Panc1 (cell line): ENCODE results near the gene TRDMT1. TPM values are rescaled to one million over a fixed set of nuclear protein-coding genes. Genes with fewer than 3 reads are reported as not detected.

Experiments
- ATAC-seq: fragments of 200-7000 bp; cut with Tn5 transposase; 2 replicates; pipeline ENCODE4 v1.9.1; 2020; ENCODE audit warnings: mild to moderate bottlenecking, moderate library complexity
- BruUV-seq: library from RNA; stranded (reverse); fragments of 400-500 nt; replicated peaks from 2 replicates; lab custom pipeline; 2021; lab: Mats Ljungman, UMichigan
- CTCF ChIA-PET: fragments of 300-600 bp; sonication (Branson Sonifier 250); formaldehyde crosslinking; loops from one replicate; lab custom pipeline; 2022; ENCODE audit warnings: antibody characterized with exemption; lab: Charles Lee
- POLR2A ChIA-PET: fragments of 300-600 bp; sonication (Branson Sonifier 250); formaldehyde crosslinking; loops from one replicate; lab custom pipeline; 2022; ENCODE audit warnings: antibody characterized with exemption; lab: Charles Lee
- DNase-seq: peaks from one replicate; pipeline ENCODE4 v3.0.0-alpha.2; 2010; ENCODE audit warnings: low read depth, low spot score
- H3K27ac ChIP-seq: 2 replicates; pipeline ENCODE4 v1.5.1; 2011; ENCODE audit warnings: mild to moderate bottlenecking, low read length, inconsistent platforms
- H3K27me3 ChIP-seq: fragments of 200-500 bp; sonication (Bioruptor generic); 2 replicates; pipeline ENCODE4 v1.6.0; 2014; ENCODE audit warnings: low read length, inconsistent platforms; ENCODE audit not compliant: control insufficient read depth, insufficient read depth
- H3K36me3 ChIP-seq: fragments of 200-500 bp; sonication (Bioruptor generic); 2 replicates; pipeline ENCODE4 v1.5.1; 2014; ENCODE audit warnings: inconsistent platforms, mild to moderate bottlenecking, low read length, moderate library complexity; ENCODE audit not compliant: control insufficient read depth, insufficient read depth
- H3K4me1 ChIP-seq: 2 replicates; pipeline ENCODE4 v1.5.1; 2011; ENCODE audit warnings: inconsistent platforms, mild to moderate bottlenecking, low read length, moderate library complexity; ENCODE audit not compliant: control insufficient read depth, insufficient read depth
- H3K4me3 ChIP-seq, 2 experiments: 2 replicates each; pipeline ENCODE4 v1.5.1; 2011 to 2012; ENCODE audit warnings: low read depth in 2 of 2, low read length in 2 of 2, mild to moderate bottlenecking in 2 of 2, inconsistent platforms in 1 of 2, moderate library complexity in 1 of 2
- H3K9me3 ChIP-seq: fragments of 200-500 bp; sonication (Bioruptor generic); 2 replicates; pipeline ENCODE4 v1.5.1; 2014; ENCODE audit warnings: low read depth, mild to moderate bottlenecking, inconsistent platforms, low read length, moderate library complexity; ENCODE audit not compliant: control insufficient read depth, insufficient read depth
- POLR2AphosphoS5 ChIP-seq: IDR thresholded peaks from 2 replicates; pipeline ENCODE4 v1.6.1; 2012; ENCODE audit warnings: mild to moderate bottlenecking, low read depth, low read length, moderate library complexity
- SIN3A ChIP-seq: IDR thresholded peaks from 2 replicates; pipeline ENCODE4 v1.6.1; 2012; ENCODE audit warnings: low read depth, mild to moderate bottlenecking, low read length, moderate library complexity, borderline replicate concordance; ENCODE audit not compliant: insufficient read depth
- TCF7L2 ChIP-seq: IDR thresholded peaks from 2 replicates; pipeline ENCODE4 v1.6.1; 2011; ENCODE audit warnings: mild to moderate bottlenecking, low read depth, low read length, inconsistent platforms
- in situ Hi-C: cut with HindIII; loops from 2 replicates; pipeline ENCODE4 v1.10.0; 2016; ENCODE audit warnings: low sequenced_read_pairs, low pct_unique_long_range_greater_than_20kb
- intact Hi-C: fragments of 100-400 bp; cut with micrococcal nuclease; formaldehyde crosslinking; loops from one replicate; pipeline ENCODE4 v1.10.0; 2022; ENCODE audit not compliant: unreplicated experiment
- total RNA-seq: library from RNA; stranded (reverse); gene quantifications from one replicate; pipeline ENCODE4 v1.2.1, GENCODE V29; 2021; ENCODE audit not compliant: unreplicated experiment
- TF ChIP-seq, protein P1 (sequence below), 2 experiments: IDR thresholded peaks; 2 replicates each; pipeline ENCODE4 v1.6.1; 2011 to 2012; ENCODE audit warnings: low read depth in 2 of 2, control low read depth in 1 of 2, low read length in 1 of 2, mild to moderate bottlenecking in 1 of 2, moderate library complexity in 1 of 2; ENCODE audit not compliant: insufficient read depth in 1 of 2
- TF ChIP-seq, protein P2 (sequence below): fragments of 450-650 bp; IDR thresholded peaks from 2 replicates; pipeline ENCODE4 v1.5.1; 2017; ENCODE audit warnings: mild to moderate bottlenecking

The TRDMT1 gene
- total RNA-seq, 1 experiment from 2014 or later = 7.6 TPM

DNA sequence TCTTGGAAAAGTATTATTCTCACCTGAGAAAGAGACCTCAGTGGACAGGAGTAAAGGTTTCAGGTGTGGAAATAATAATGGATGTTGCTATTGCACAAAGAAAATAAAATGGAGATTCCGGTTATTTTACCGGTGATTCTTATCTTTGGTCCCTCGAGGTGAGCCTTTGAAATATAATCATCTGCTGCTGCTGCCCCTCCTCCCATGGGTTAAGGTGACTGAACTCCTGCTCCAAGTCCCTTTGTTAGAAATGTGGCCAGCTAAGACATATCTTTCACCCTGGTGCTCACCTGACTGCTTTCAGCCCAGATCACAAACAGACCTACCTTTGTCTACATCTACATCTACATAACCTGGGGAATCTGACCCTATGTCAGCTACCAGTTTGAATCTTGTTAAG is 77.5 kb downstream of the TRDMT1 start:
- intact Hi-C loops = no loop called here
- in situ Hi-C loops = no loop called here
- Histone ChIP-seq H3K36me3 (no peaks in the 10 kb centered on the region), H3K27me3 (no peaks in the 10 kb centered on the region), H3K4me3 (no peak overlapping the region), H3K9me3 (no peaks in the 10 kb centered on the region), H3K4me1 (peaks cover 9% of the 10 kb centered on the region; the same call in 1 of the 2 replicates), H3K27ac (peak overlapping the region; percentile 79; the same call in 1 of the 2 replicates)
- no peak for DNase-seq
- no peak for ATAC-seq
- ChIA-PET POLR2A (no interaction called here), CTCF (no interaction called here)
- no TSS peak for BruUV-seq
- TF ChIP-seq SIN3A = no peak
- TF ChIP-seq, protein P1, sequence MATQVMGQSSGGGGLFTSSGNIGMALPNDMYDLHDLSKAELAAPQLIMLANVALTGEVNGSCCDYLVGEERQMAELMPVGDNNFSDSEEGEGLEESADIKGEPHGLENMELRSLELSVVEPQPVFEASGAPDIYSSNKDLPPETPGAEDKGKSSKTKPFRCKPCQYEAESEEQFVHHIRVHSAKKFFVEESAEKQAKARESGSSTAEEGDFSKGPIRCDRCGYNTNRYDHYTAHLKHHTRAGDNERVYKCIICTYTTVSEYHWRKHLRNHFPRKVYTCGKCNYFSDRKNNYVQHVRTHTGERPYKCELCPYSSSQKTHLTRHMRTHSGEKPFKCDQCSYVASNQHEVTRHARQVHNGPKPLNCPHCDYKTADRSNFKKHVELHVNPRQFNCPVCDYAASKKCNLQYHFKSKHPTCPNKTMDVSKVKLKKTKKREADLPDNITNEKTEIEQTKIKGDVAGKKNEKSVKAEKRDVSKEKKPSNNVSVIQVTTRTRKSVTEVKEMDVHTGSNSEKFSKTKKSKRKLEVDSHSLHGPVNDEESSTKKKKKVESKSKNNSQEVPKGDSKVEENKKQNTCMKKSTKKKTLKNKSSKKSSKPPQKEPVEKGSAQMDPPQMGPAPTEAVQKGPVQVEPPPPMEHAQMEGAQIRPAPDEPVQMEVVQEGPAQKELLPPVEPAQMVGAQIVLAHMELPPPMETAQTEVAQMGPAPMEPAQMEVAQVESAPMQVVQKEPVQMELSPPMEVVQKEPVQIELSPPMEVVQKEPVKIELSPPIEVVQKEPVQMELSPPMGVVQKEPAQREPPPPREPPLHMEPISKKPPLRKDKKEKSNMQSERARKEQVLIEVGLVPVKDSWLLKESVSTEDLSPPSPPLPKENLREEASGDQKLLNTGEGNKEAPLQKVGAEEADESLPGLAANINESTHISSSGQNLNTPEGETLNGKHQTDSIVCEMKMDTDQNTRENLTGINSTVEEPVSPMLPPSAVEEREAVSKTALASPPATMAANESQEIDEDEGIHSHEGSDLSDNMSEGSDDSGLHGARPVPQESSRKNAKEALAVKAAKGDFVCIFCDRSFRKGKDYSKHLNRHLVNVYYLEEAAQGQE (IDR thresholded peaks at IDR 0.05; ENCODE audit: insufficient read depth in 1 of 2, low read depth in 2 of 2, low read length in 1 of 2) = no peak
- no peak for TF ChIP-seq POLR2AphosphoS5
- TF ChIP-seq, protein P2, sequence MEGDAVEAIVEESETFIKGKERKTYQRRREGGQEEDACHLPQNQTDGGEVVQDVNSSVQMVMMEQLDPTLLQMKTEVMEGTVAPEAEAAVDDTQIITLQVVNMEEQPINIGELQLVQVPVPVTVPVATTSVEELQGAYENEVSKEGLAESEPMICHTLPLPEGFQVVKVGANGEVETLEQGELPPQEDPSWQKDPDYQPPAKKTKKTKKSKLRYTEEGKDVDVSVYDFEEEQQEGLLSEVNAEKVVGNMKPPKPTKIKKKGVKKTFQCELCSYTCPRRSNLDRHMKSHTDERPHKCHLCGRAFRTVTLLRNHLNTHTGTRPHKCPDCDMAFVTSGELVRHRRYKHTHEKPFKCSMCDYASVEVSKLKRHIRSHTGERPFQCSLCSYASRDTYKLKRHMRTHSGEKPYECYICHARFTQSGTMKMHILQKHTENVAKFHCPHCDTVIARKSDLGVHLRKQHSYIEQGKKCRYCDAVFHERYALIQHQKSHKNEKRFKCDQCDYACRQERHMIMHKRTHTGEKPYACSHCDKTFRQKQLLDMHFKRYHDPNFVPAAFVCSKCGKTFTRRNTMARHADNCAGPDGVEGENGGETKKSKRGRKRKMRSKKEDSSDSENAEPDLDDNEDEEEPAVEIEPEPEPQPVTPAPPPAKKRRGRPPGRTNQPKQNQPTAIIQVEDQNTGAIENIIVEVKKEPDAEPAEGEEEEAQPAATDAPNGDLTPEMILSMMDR = no peak
- TF ChIP-seq TCF7L2 = no peak

DNA sequence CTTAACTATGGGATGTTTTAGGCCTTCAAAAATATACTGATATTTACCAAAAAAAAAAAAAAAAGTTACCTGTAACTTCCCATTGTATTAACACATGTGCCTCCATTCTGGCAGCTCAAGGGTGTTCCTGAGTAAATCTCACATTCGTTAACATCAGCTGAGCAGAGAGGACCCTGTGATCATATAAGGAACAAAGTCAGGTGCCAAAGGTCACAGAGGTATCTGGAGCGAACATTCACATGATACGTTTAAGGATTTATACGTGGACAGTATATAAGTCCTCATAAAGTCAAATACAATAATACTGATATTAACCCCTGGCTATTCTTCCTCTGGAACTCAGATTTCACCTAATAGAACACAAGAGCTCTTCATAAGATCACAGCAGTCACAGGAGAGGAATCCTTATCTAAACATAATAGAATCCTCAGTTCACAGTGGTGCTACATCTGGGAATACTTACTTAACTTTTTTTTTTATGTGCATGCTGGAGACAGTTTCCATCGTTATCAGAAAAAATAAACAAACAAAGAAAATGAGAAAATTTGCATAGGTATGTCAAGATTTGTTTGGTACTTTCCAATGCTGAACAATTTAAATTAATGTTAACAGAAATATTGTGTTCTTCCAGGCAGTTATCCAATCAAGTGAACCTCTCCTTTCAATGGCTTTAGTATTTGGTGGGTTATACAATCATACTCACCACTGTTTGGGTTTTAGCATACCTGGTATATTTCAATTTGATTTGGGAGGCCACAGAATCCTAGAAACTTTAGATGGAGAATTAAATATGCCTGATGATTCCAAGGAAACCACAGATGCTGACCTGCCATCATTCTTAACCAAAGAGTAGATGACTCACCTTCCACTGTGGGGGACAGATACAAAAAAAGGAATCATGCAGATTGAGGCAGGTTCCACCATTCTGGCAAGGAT is 78.5 kb downstream of the TRDMT1 start:
- CTCF ChIA-PET = no interaction called here
- intact Hi-C loops (no loop called here), in situ Hi-C loops (no loop called here)
- POLR2A ChIA-PET = no interaction called here
- H3K27me3 ChIP-seq = no peaks in the 10 kb centered on the region
- peak overlapping the region; percentile 79 for H3K27ac ChIP-seq
- no TSS peak for BruUV-seq
- no peaks in the 10 kb centered on the region for H3K9me3 ChIP-seq
- H3K36me3 ChIP-seq = no peaks in the 10 kb centered on the region
- no peak overlapping the region for H3K4me3 ChIP-seq
- ATAC-seq = peak; percentile 62; the same call in 1 of the 2 replicates
- H3K4me1 ChIP-seq = peaks cover 4% of the 10 kb centered on the region; the same call in 1 of the 2 replicates
- no peak for DNase-seq
- TF ChIP-seq, protein P2 = no peak
- TF ChIP-seq POLR2AphosphoS5 (no peak), SIN3A (no peak), TCF7L2 (no peak)
- TF ChIP-seq, protein P1 (IDR thresholded peaks at IDR 0.05; ENCODE audit: insufficient read depth in 1 of 2, low read depth in 2 of 2, low read length in 1 of 2) = no peak
